Lower leg skin (tissue), 3 donors: ENCODE measurements around the gene EXO1.

Experiments
- POLR2A ChIP-seq, 2 donors: fragments of 450-650 bp; IDR thresholded peaks; one replicate each; pipeline ENCODE4 v1.6.1; 2016 to 2017; ENCODE audit warnings: antibody characterized with exemption in 2 of 2, mild to moderate bottlenecking in 1 of 2, moderate library complexity in 1 of 2
- TF ChIP-seq, protein P1 (sequence below), 3 donors: fragments of 450-650 bp; IDR thresholded peaks; one replicate each; pipeline ENCODE4 v1.5.1; 2016; ENCODE audit warnings: antibody characterized with exemption in 3 of 3, mild to moderate bottlenecking in 3 of 3, moderate library complexity in 2 of 3

DNA sequence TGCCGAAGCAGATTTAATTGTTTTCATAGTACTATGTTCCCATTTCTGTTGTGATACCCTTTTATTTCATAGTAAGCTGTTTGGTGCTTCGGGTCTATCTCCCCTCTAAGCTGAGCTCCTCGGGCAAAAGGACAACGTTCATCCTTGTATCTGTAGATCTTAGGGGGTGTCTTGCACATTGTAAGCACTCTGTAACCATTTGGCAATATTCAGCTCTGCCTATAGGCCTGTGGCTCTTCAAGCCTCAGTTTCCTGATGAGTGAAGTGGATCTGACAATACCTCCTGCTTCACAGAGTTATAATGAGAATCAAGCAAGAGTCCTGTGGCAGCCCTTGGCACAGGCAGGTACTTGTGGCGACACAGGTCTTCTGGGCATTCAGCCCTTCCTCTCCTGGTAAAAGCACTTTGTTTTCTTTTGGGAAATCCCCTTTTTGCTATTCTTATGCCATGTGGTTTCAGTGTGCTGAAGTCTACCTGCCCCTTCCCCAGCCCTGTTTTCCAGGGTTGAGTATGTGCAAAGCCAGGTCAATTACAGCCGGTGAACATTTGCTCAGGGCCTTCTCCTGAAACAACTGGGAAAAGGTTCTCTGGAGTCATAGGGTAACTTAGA, 8.5 kb upstream of the EXO1 start:
- TF ChIP-seq POLR2A (IDR thresholded peaks at IDR 0.05): no peak
- TF ChIP-seq, protein P1, sequence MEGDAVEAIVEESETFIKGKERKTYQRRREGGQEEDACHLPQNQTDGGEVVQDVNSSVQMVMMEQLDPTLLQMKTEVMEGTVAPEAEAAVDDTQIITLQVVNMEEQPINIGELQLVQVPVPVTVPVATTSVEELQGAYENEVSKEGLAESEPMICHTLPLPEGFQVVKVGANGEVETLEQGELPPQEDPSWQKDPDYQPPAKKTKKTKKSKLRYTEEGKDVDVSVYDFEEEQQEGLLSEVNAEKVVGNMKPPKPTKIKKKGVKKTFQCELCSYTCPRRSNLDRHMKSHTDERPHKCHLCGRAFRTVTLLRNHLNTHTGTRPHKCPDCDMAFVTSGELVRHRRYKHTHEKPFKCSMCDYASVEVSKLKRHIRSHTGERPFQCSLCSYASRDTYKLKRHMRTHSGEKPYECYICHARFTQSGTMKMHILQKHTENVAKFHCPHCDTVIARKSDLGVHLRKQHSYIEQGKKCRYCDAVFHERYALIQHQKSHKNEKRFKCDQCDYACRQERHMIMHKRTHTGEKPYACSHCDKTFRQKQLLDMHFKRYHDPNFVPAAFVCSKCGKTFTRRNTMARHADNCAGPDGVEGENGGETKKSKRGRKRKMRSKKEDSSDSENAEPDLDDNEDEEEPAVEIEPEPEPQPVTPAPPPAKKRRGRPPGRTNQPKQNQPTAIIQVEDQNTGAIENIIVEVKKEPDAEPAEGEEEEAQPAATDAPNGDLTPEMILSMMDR (IDR thresholded peaks at IDR 0.05): no peak
